H9 (cell line): Measurements from ENCODE around the gene RBMS3. TPM values are rescaled to one million over a fixed set of nuclear protein-coding genes. Genes with fewer than 3 reads are reported as not detected.

Source experiments
- DNase-seq: peaks from one replicate; pipeline ENCODE4 v3.0.0-alpha.2; 2017
- H2AFZ ChIP-seq: one replicate; pipeline ENCODE4 v1.6.1; 2013; ENCODE audit warnings: mild to moderate bottlenecking, low read length, control low read depth, moderate library complexity
- H2AK5ac ChIP-seq: 2 replicates; pipeline ENCODE4 v1.6.1; 2013; ENCODE audit warnings: low read length, control low read depth, mixed read lengths; ENCODE audit not compliant: insufficient read length
- H2BK120ac ChIP-seq: one replicate; pipeline ENCODE4 v1.6.1; 2013; ENCODE audit warnings: low read depth, mild to moderate bottlenecking, low read length, control low read depth, inconsistent platforms; ENCODE audit not compliant: poor library complexity, severe bottlenecking
- H2BK12ac ChIP-seq: 2 replicates; pipeline ENCODE4 v1.6.1; 2013; ENCODE audit warnings: low read length, control low read depth, mixed read lengths, low read depth; ENCODE audit not compliant: insufficient read length
- H2BK15ac ChIP-seq: 2 replicates; pipeline ENCODE4 v1.6.1; 2013; ENCODE audit warnings: low read depth, low read length, control low read depth
- H2BK20ac ChIP-seq: one replicate; pipeline ENCODE4 v1.6.1; 2013; ENCODE audit warnings: low read depth, mild to moderate bottlenecking, low read length, control low read depth, inconsistent platforms; ENCODE audit not compliant: poor library complexity, severe bottlenecking
- H2BK5ac ChIP-seq: 2 replicates; pipeline ENCODE4 v1.6.1; 2013; ENCODE audit warnings: low read length, control low read depth, mixed read lengths; ENCODE audit not compliant: insufficient read length
- H3K14ac ChIP-seq: 2 replicates; pipeline ENCODE4 v1.6.1; 2013; ENCODE audit warnings: low read length, control low read depth; ENCODE audit not compliant: insufficient read depth
- H3K18ac ChIP-seq: 2 replicates; pipeline ENCODE4 v1.6.1; 2013; ENCODE audit warnings: low read depth, mild to moderate bottlenecking, mixed read lengths, low read length, control low read depth; ENCODE audit not compliant: insufficient read length
- H3K23ac ChIP-seq: 2 replicates; pipeline ENCODE4 v1.6.1; 2013; ENCODE audit warnings: low read length, control low read depth, mixed read lengths, low read depth; ENCODE audit not compliant: insufficient read length
- H3K23me2 ChIP-seq: 2 replicates; pipeline ENCODE4 v1.6.1; 2013; ENCODE audit warnings: low read depth, mild to moderate bottlenecking, mixed read lengths, low read length, control low read depth; ENCODE audit not compliant: insufficient read length, poor library complexity, severe bottlenecking
- H3K27ac ChIP-seq: 2 replicates; pipeline ENCODE4 v1.5.1; 2013; ENCODE audit warnings: low read length, control low read depth, mixed read lengths, low read depth; ENCODE audit not compliant: insufficient read length
- H3K27me3 ChIP-seq: 2 replicates; pipeline ENCODE4 v1.6.1; 2013; ENCODE audit warnings: low read length, control low read depth, inconsistent platforms; ENCODE audit not compliant: insufficient read depth
- H3K4ac ChIP-seq: 2 replicates; pipeline ENCODE4 v1.6.1; 2013; ENCODE audit warnings: low read depth, mild to moderate bottlenecking, control low read depth, inconsistent platforms, low read length, moderate library complexity
- H3K4me1 ChIP-seq: 2 replicates; pipeline ENCODE4 v1.6.1; 2013; ENCODE audit warnings: low read length, control low read depth, inconsistent platforms; ENCODE audit not compliant: insufficient read depth
- H3K4me2 ChIP-seq: 2 replicates; pipeline ENCODE4 v1.6.1; 2013; ENCODE audit warnings: low read length, control low read depth, mixed read lengths; ENCODE audit not compliant: insufficient read length, insufficient read depth
- H3K56ac ChIP-seq: 2 replicates; pipeline ENCODE4 v1.6.1; 2013; ENCODE audit warnings: low read depth, mild to moderate bottlenecking, mixed read lengths, low read length, control low read depth; ENCODE audit not compliant: insufficient read length
- H3K79me1 ChIP-seq: 2 replicates; pipeline ENCODE4 v1.6.1; 2013; ENCODE audit warnings: low read depth, mild to moderate bottlenecking, moderate library complexity, low read length, control low read depth, inconsistent platforms; ENCODE audit not compliant: insufficient read depth, poor library complexity, severe bottlenecking
- H3K79me2 ChIP-seq: 2 replicates; pipeline ENCODE4 v1.6.1; 2013; ENCODE audit warnings: low read length, control low read depth, inconsistent platforms; ENCODE audit not compliant: insufficient read depth
- H3K9ac ChIP-seq: 2 replicates; pipeline ENCODE4 v1.6.1; 2013; ENCODE audit warnings: low read length, control low read depth, mixed read lengths; ENCODE audit not compliant: insufficient read length; ENCODE audit errors: extremely low read depth
- H3K9me3 ChIP-seq: one replicate; pipeline ENCODE4 v1.6.1; 2013; ENCODE audit warnings: low read depth, low read length, inconsistent platforms; ENCODE audit not compliant: control insufficient read depth
- H3T11ph ChIP-seq: one replicate; pipeline ENCODE4 v1.6.1; 2013; ENCODE audit warnings: mild to moderate bottlenecking, low read length, control low read depth, inconsistent platforms
- H4K20me1 ChIP-seq: one replicate; pipeline ENCODE4 v1.6.1; 2013; ENCODE audit not compliant: control insufficient read depth, insufficient read length, insufficient read depth
- H4K5ac ChIP-seq: 2 replicates; pipeline ENCODE4 v1.6.1; 2013; ENCODE audit warnings: low read depth, mild to moderate bottlenecking, mixed read lengths, low read length, control low read depth; ENCODE audit not compliant: insufficient read length
- H4K8ac ChIP-seq: replicated peaks from 2 replicates; pipeline ENCODE4 v1.6.1; 2013; ENCODE audit warnings: low read length, control low read depth, mixed read lengths, low read depth; ENCODE audit not compliant: insufficient read length
- H4K91ac ChIP-seq: 2 replicates; pipeline ENCODE4 v1.6.1; 2013; ENCODE audit warnings: low read depth, mild to moderate bottlenecking, moderate library complexity, mixed read lengths, low read length, control low read depth; ENCODE audit not compliant: insufficient read length
- H3K27ac Mint-ChIP-seq, 3 experiments: 2 replicates in 2 of 3; 3 replicates in 1 of 3; pipeline ENCODE4 v1.8.0; 2020 to 2021; ENCODE audit warnings: mixed read lengths in 3 of 3, mild to moderate bottlenecking in 1 of 3, moderate library complexity in 1 of 3
- H3K27me3 Mint-ChIP-seq: 2 replicates; pipeline ENCODE4 v1.8.0; 2021; ENCODE audit warnings: low read depth, mild to moderate bottlenecking, moderate library complexity, mixed read lengths
- H3K36me3 Mint-ChIP-seq, 3 experiments: 2 replicates in 2 of 3; 3 replicates in 1 of 3; pipeline ENCODE4 v1.8.0; 2020 to 2021; ENCODE audit warnings: low read depth in 3 of 3, mixed read lengths in 3 of 3; ENCODE audit not compliant: insufficient read depth in 1 of 3
- H3K4me1 Mint-ChIP-seq, 2 experiments: 2 replicates each; pipeline ENCODE4 v1.8.0; 2020; ENCODE audit warnings: mixed read lengths in 2 of 2
- H3K4me3 Mint-ChIP-seq, 2 experiments: 2 replicates in 1 of 2; 3 replicates in 1 of 2; pipeline ENCODE4 v1.8.0; 2020 to 2021; ENCODE audit warnings: mild to moderate bottlenecking in 2 of 2, mixed read lengths in 2 of 2, moderate library complexity in 1 of 2
- H3K9me3 Mint-ChIP-seq, 2 experiments: 2 replicates in 1 of 2; 3 replicates in 1 of 2; pipeline ENCODE4 v1.8.0; 2020; ENCODE audit warnings: mild to moderate bottlenecking in 2 of 2, mixed read lengths in 2 of 2, moderate library complexity in 1 of 2
- WGBS: extraction: QIAGEN DNeasy Blood & Tissue Kit; methylation state at CpG from one replicate; pipeline ENCODE4 v1.1.7; 2013; ENCODE audit warnings: missing lambda C conversion rate, low lambda C conversion rate, mixed read lengths; ENCODE audit not compliant: insufficient read length; ENCODE audit errors: extremely low coverage; 5-methylcytosine and 5-hydroxymethylcytosine counted together
- total RNA-seq: library from RNA; stranded (reverse); gene quantifications from 2 replicates; pipeline ENCODE4 v1.2.1, GENCODE V29; 2021
- TF ChIP-seq, protein P1 (sequence below): fragments of 200-600 bp; sonication (generic); conservative IDR thresholded peaks from 3 replicates; pipeline ENCODE4 v1.8.0; 2021; ENCODE audit warnings: antibody characterized with exemption, mild to moderate bottlenecking

RBMS3 gene
- total RNA-seq, 1 experiment from 2014 or later: 8.1 TPM

- no peaks in the 10 kb centered on the region for H3K27me3 ChIP-seq
- H3K9ac ChIP-seq: no peak overlapping the region
- no peak for DNase-seq
- H3K4me2 ChIP-seq: no peak overlapping the region
- no peak overlapping the region for H3T11ph ChIP-seq
- H3K14ac ChIP-seq: no peak overlapping the region
- no peak overlapping the region for H4K5ac ChIP-seq
- H4K20me1 ChIP-seq: no peaks in the 10 kb centered on the region
- H3K79me1 ChIP-seq: no peaks in the 10 kb centered on the region
- H3K27ac ChIP-seq: no peak overlapping the region
- no peak overlapping the region for H2AFZ ChIP-seq
- H3K4me1 ChIP-seq: no peaks in the 10 kb centered on the region
- no peak overlapping the region for H3K56ac ChIP-seq
- H2BK12ac ChIP-seq: no peak overlapping the region
- H3K4ac ChIP-seq: no peak overlapping the region
- no CpG with 5 or more reads among the region's 2 CpGs for WGBS
- H3K27ac Mint-ChIP-seq: no peak overlapping the region
- no peak overlapping the region for H3K4me3 Mint-ChIP-seq
- no peaks in the 10 kb centered on the region for H3K36me3 Mint-ChIP-seq
- no peak overlapping the region for H3K18ac ChIP-seq
- no peaks in the 10 kb centered on the region for H3K79me2 ChIP-seq
- H2BK15ac ChIP-seq: no peak overlapping the region
- H2BK5ac ChIP-seq: no peak overlapping the region
- H3K9me3 Mint-ChIP-seq: no peaks in the 10 kb centered on the region
- no peak overlapping the region for H3K23ac ChIP-seq
- no peak overlapping the region for H4K8ac ChIP-seq
- no peaks in the 10 kb centered on the region for H3K4me1 Mint-ChIP-seq
- no peak overlapping the region for H2BK120ac ChIP-seq
- no peak overlapping the region for H2BK20ac ChIP-seq
- TF ChIP-seq, protein P1, sequence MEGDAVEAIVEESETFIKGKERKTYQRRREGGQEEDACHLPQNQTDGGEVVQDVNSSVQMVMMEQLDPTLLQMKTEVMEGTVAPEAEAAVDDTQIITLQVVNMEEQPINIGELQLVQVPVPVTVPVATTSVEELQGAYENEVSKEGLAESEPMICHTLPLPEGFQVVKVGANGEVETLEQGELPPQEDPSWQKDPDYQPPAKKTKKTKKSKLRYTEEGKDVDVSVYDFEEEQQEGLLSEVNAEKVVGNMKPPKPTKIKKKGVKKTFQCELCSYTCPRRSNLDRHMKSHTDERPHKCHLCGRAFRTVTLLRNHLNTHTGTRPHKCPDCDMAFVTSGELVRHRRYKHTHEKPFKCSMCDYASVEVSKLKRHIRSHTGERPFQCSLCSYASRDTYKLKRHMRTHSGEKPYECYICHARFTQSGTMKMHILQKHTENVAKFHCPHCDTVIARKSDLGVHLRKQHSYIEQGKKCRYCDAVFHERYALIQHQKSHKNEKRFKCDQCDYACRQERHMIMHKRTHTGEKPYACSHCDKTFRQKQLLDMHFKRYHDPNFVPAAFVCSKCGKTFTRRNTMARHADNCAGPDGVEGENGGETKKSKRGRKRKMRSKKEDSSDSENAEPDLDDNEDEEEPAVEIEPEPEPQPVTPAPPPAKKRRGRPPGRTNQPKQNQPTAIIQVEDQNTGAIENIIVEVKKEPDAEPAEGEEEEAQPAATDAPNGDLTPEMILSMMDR: no peak
- H2AK5ac ChIP-seq: no peak overlapping the region
- no peaks in the 10 kb centered on the region for H3K9me3 ChIP-seq
- H3K27me3 Mint-ChIP-seq: no peaks in the 10 kb centered on the region
- H4K91ac ChIP-seq: no peak overlapping the region
- no peaks in the 10 kb centered on the region for H3K23me2 ChIP-seq
Observed at GRCh38 chr3:29716213-29716612, 435.3 kb downstream of the RBMS3 start.
